ENCODE data around the gene SLC16A3. TPM values are rescaled to one million over a fixed set of nuclear protein-coding genes. Genes with fewer than 3 reads are reported as not detected.

SLC16A3 gene
- total RNA-seq, 2 experiments from 2014 or later: 93.4 to 99.0 TPM

GRCh38 chr17:82193520-82194220 lies 35.2 kb upstream of the SLC16A3 start:
- no peak overlapping the region for H3K27ac Mint-ChIP-seq
- Histone ChIP-seq H3K36me3 (ENCODE audit: insufficient read depth, low read length) (peaks cover 41% of the 10 kb centered on the region), H3K27ac (ENCODE audit: low read depth in 1 of 2, low read length in 2 of 2) (no peak overlapping the region), H3K27me3 (ENCODE audit: control insufficient read depth in 1 of 2, insufficient read depth in 2 of 2, low read length in 2 of 2) (no peaks in the 10 kb centered on the region), H3K9me3 (ENCODE audit: control insufficient read depth in 1 of 2, insufficient read depth in 1 of 2, low read length in 2 of 2) (no peaks in the 10 kb centered on the region), H3K4me3 (ENCODE audit: low read length) (no peak overlapping the region), H3K4me1 (ENCODE audit: insufficient read depth, low read length) (peaks cover 12% of the 10 kb centered on the region)
- no peaks in the 10 kb centered on the region for H3K27me3 Mint-ChIP-seq
- no peaks in the 10 kb centered on the region for H3K9me3 Mint-ChIP-seq
- ChIA-PET CTCF (no interaction called here), POLR2A (no interaction called here)
- intact Hi-C loops (cut with DNase I, micrococcal nuclease): no loop called here
- peaks cover 48% of the 10 kb centered on the region for H3K36me3 Mint-ChIP-seq (ENCODE audit: low read depth)
- TF ChIP-seq CTCF (IDR thresholded peaks at IDR 0.05): no peak
- H3K4me1 Mint-ChIP-seq (ENCODE audit: low read depth): peaks cover 13% of the 10 kb centered on the region
- DNase-seq: peak in 1 of 14 experiments; percentile 30
- no peak overlapping the region for H3K4me3 Mint-ChIP-seq
- no peak for ATAC-seq (ENCODE audit: poor library complexity)

GRCh38 chr17:82194765-82195164 lies 34.1 kb upstream of the SLC16A3 start:
- peaks cover 21% of the 10 kb centered on the region for H3K4me1 ChIP-seq (ENCODE audit: insufficient read depth, low read length)
- CTCF ChIA-PET: interaction anchor here (0.5 kb wide), 1 partner anchor 323 kb away, joined by 3 read pairs; no protein-coding TSS in a partner anchor

More at GRCh38 chr17:82194765-82195164, 34.1 kb upstream of the SLC16A3 start:
- H3K27me3 Mint-ChIP-seq: no peaks in the 10 kb centered on the region
- peaks cover 13% of the 10 kb centered on the region for H3K4me1 Mint-ChIP-seq (ENCODE audit: low read depth)
- no peak overlapping the region for H3K27ac ChIP-seq (ENCODE audit: low read depth in 1 of 2, low read length in 2 of 2)
- H3K27me3 ChIP-seq (ENCODE audit: control insufficient read depth in 1 of 2, insufficient read depth in 2 of 2, low read length in 2 of 2): no peaks in the 10 kb centered on the region
- H3K4me3 ChIP-seq (ENCODE audit: low read length): no peak overlapping the region
- intact Hi-C loops (cut with DNase I, micrococcal nuclease): no loop called here
- H3K4me3 Mint-ChIP-seq: no peak overlapping the region
- peaks cover 48% of the 10 kb centered on the region for H3K36me3 Mint-ChIP-seq (ENCODE audit: low read depth)
- POLR2A ChIA-PET: interaction anchor here (1.2 kb wide), 1 partner anchor 11 kb away, joined by 3 read pairs; no protein-coding TSS in a partner anchor
- DNase-seq (no peak), ATAC-seq (ENCODE audit: poor library complexity) (no peak)
- no peaks in the 10 kb centered on the region for H3K9me3 Mint-ChIP-seq
- TF ChIP-seq CTCF (IDR thresholded peaks at IDR 0.05): no peak
- H3K9me3 ChIP-seq (ENCODE audit: control insufficient read depth in 1 of 2, insufficient read depth in 1 of 2, low read length in 2 of 2): no peaks in the 10 kb centered on the region
- H3K27ac Mint-ChIP-seq: no peak overlapping the region
- H3K36me3 ChIP-seq (ENCODE audit: insufficient read depth, low read length): peaks cover 43% of the 10 kb centered on the region
